HEK293T (cell line): Measurements from ENCODE around the gene C1R.

Experiments used
- BHLHE40 ChIP-seq: fragments of 450-650 bp; IDR thresholded peaks from 2 replicates; pipeline ENCODE4 v1.6.1; 2016; ENCODE audit warnings: mild to moderate bottlenecking, moderate library complexity, borderline replicate concordance
- CTBP1 ChIP-seq: fragments of 450-650 bp; IDR thresholded peaks from 2 replicates; pipeline ENCODE4 v1.6.1; 2016; ENCODE audit warnings: borderline replicate concordance
- ELF4 ChIP-seq: fragments of 450-650 bp; IDR thresholded peaks from 2 replicates; pipeline ENCODE4 v1.6.1; 2017; ENCODE audit warnings: antibody characterized with exemption
- FOXM1 ChIP-seq: fragments of 450-650 bp; IDR thresholded peaks from 2 replicates; pipeline ENCODE4 v1.6.1; 2017; ENCODE audit warnings: mild to moderate bottlenecking, borderline replicate concordance
- NFRKB ChIP-seq: fragments of 450-650 bp; IDR thresholded peaks from 2 replicates; pipeline ENCODE4 v1.6.1; 2016; ENCODE audit warnings: mild to moderate bottlenecking, moderate library complexity
- SP1 ChIP-seq: fragments of 450-650 bp; IDR thresholded peaks from 2 replicates; pipeline ENCODE4 v1.6.1; 2017
- SUZ12 ChIP-seq: fragments of 450-650 bp; IDR thresholded peaks from 2 replicates; pipeline ENCODE4 v1.6.1; 2016; ENCODE audit warnings: mild to moderate bottlenecking
- TARDBP ChIP-seq: fragments of 450-650 bp; IDR thresholded peaks from 2 replicates; pipeline ENCODE4 v1.6.1; 2016
- ZNF384 ChIP-seq: fragments of 450-650 bp; IDR thresholded peaks from 2 replicates; pipeline ENCODE4 v1.6.1; 2016
- TF ChIP-seq, protein P1 (sequence below): fragments of 450-650 bp; IDR thresholded peaks from 2 replicates; pipeline ENCODE4 v1.6.1; 2016

DNA sequence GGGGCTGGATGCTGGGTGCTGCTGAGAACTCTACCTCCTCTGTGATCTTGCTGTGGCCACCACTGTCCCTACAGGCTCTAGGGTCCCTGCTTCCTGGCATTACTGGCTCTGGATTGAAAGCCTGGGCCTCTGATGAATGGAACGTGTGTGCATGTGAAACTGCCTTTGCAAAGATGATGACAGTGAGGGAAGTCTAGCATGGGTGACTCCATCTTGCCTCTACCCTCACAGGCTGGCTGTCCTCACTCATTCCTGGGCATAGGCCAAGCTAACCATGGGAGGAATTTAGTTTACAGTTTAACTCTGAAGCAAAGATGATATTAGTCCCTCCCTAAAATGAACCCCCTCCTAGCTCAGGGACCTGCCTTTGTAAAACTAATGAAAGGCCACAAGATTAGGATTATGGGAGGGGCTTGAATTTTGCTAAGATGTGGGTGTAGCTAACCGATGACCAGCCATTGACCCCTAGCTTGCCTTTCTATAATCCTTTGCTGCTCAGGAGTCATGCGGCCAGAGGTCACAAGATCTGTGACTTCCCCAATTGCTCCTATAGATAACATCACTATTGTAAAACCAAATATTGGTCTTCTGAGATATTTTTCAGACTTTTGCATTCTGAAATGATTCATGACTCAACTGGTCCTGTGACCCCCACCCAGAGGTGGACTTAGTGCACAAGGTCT lies 33.9 kb downstream of the C1R start:
- TF ChIP-seq ZNF384 (no peak), SP1 (no peak), NFRKB (no peak), BHLHE40 (no peak), SUZ12 (no peak), ELF4 (no peak), FOXM1 (no peak), TARDBP (no peak), CTBP1 (no peak)
- TF ChIP-seq, protein P1, sequence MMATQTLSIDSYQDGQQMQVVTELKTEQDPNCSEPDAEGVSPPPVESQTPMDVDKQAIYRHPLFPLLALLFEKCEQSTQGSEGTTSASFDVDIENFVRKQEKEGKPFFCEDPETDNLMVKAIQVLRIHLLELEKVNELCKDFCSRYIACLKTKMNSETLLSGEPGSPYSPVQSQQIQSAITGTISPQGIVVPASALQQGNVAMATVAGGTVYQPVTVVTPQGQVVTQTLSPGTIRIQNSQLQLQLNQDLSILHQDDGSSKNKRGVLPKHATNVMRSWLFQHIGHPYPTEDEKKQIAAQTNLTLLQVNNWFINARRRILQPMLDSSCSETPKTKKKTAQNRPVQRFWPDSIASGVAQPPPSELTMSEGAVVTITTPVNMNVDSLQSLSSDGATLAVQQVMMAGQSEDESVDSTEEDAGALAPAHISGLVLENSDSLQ = no peak
